AG04450 (cell line): ENCODE data around the gene DDX1. TPM values are rescaled to one million over a fixed set of nuclear protein-coding genes. Genes with fewer than 3 reads are reported as not detected.

Source experiments
- CTCF ChIA-PET: fragments of 300-600, 350-600 bp; formaldehyde crosslinking; extraction: SDS; loops from one replicate; lab custom pipeline; 2022; ENCODE audit warnings: antibody characterized with exemption, inconsistent platforms; lab: Charles Lee
- POLR2A ChIA-PET: fragments of 350-600 bp; formaldehyde crosslinking; extraction: SDS; loops from one replicate; lab custom pipeline; 2021; ENCODE audit warnings: antibody characterized with exemption, inconsistent platforms; lab: Yijun Ruan, JAX
- DNase-seq: peaks from one replicate; pipeline ENCODE4 v3.0.0-alpha.2; 2011; ENCODE audit warnings: low read depth, low spot score
- H3K27ac ChIP-seq: one replicate; pipeline ENCODE4 v1.5.1; 2012; ENCODE audit warnings: low read depth, low read length, control low read depth
- H3K27me3 ChIP-seq: one replicate; pipeline ENCODE4 v1.6.0; 2012; ENCODE audit warnings: low read length; ENCODE audit not compliant: control insufficient read depth, insufficient read depth
- H3K4me3 ChIP-seq: 2 replicates; pipeline ENCODE4 v1.5.1; 2011; ENCODE audit warnings: mild to moderate bottlenecking, low read depth, low read length, control low read depth
- H3K9me3 ChIP-seq: 2 replicates; pipeline ENCODE4 v1.5.1; 2012; ENCODE audit warnings: low read length; ENCODE audit not compliant: control insufficient read depth, insufficient read depth
- CTCF ChIP-seq: IDR thresholded peaks from 2 replicates; pipeline ENCODE4 v1.5.1; 2011; ENCODE audit warnings: low read depth, low read length, control low read depth, inconsistent platforms
- polyA plus RNA-seq: library from polyadenylated mRNA; depleted of rRNA; stranded (reverse); fragments of >200 nt; gene quantifications from 2 replicates; pipeline ENCODE4 v1.2.3, GENCODE V29; 2011

The DDX1 gene
- polyA plus RNA-seq, 1 experiment: 171 TPM

- no peak overlapping the region for H3K4me3 ChIP-seq
- ChIA-PET POLR2A (no interaction called here), CTCF (interaction anchor here (4.8 kb wide), 1 partner anchor 19 kb away, joined by 25 read pairs; no protein-coding TSS in a partner anchor)
- H3K9me3 ChIP-seq: no peaks in the 10 kb centered on the region
- no peak for TF ChIP-seq CTCF
- no peaks in the 10 kb centered on the region for H3K27me3 ChIP-seq
- H3K27ac ChIP-seq: no peak overlapping the region
- DNase-seq: no peak
Observed at GRCh38 chr2:15596350-15596749, 4.7 kb downstream of the DDX1 start.

GRCh38 chr2:15596968-15597367 is 5.3 kb downstream of the DDX1 start:
- Histone ChIP-seq H3K4me3 (no peak overlapping the region), H3K27me3 (no peaks in the 10 kb centered on the region), H3K9me3 (no peaks in the 10 kb centered on the region), H3K27ac (no peak overlapping the region)
- no peak for DNase-seq
- ChIA-PET POLR2A (no interaction called here), CTCF (interaction anchor here (4.8 kb wide), 1 partner anchor 20 kb away, joined by 25 read pairs; no protein-coding TSS in a partner anchor)
- TF ChIP-seq CTCF: no peak

- CTCF ChIA-PET: no interaction called here
- H3K27me3 ChIP-seq: no peaks in the 10 kb centered on the region
- POLR2A ChIA-PET: no interaction called here
- no peaks in the 10 kb centered on the region for H3K9me3 ChIP-seq
- no peak for DNase-seq
- TF ChIP-seq CTCF: no peak
- no peak overlapping the region for H3K4me3 ChIP-seq
- no peak overlapping the region for H3K27ac ChIP-seq
Observed at GRCh38 chr2:15599994-15600393, 8.3 kb downstream of the DDX1 start.

GRCh38 chr2:15601681-15602080 is 10.0 kb downstream of the DDX1 start:
- Histone ChIP-seq H3K4me3 (no peak overlapping the region), H3K9me3 (no peaks in the 10 kb centered on the region), H3K27me3 (no peaks in the 10 kb centered on the region), H3K27ac (no peak overlapping the region)
- ChIA-PET POLR2A (no interaction called here), CTCF (interaction anchor here (0.8 to 1.2 kb wide), 2 partner anchors 14 to 24 kb away, joined by 3 to 5 read pairs; no protein-coding TSS in a partner anchor)
- no peak for DNase-seq
- no peak for TF ChIP-seq CTCF

GRCh38 chr2:15602393-15602792 is 10.7 kb downstream of the DDX1 start:
- CTCF ChIA-PET: interaction anchor here (0.8 kb wide), 1 partner anchor 15 kb away, joined by 3 read pairs; no protein-coding TSS in a partner anchor
- POLR2A ChIA-PET: no interaction called here
- TF ChIP-seq CTCF: no peak
- H3K4me3 ChIP-seq: no peak overlapping the region
- no peak for DNase-seq
- no peaks in the 10 kb centered on the region for H3K9me3 ChIP-seq
- H3K27ac ChIP-seq: no peak overlapping the region
- no peaks in the 10 kb centered on the region for H3K27me3 ChIP-seq
